OCI-LY7 (cell line): ENCODE measurements around the gene CD81. TPM values are rescaled to one million over a fixed set of nuclear protein-coding genes. Genes with fewer than 3 reads are reported as not detected.
"Not testable (repeated sequence)": the region's sequence is repeated elsewhere in the genome, so short reads cannot be mapped to it uniquely, and the experiment has no call there.

Source experiments
- BruUV-seq: library from RNA; stranded (reverse); fragments of 400-500 nt; replicated peaks from 2 replicates; lab custom pipeline; 2021; lab: Mats Ljungman, UMichigan
- CTCF ChIA-PET: fragments of 300-600 bp; sonication (Branson Sonifier 250); formaldehyde crosslinking; loops from one replicate; lab custom pipeline; 2022; ENCODE audit warnings: antibody characterized with exemption; ENCODE audit not compliant: unreplicated experiment; lab: Charles Lee
- POLR2A ChIA-PET: fragments of 300-600 bp; sonication (Branson Sonifier 250); formaldehyde crosslinking; loops from one replicate; lab custom pipeline; 2022; ENCODE audit warnings: antibody characterized with exemption; lab: Charles Lee
- DNase-seq: peaks from one replicate; pipeline ENCODE4 v3.0.0-alpha.2; 2015; ENCODE audit warnings: low spot score
- H2AFZ ChIP-seq: fragments of 200-600 bp; sonication (generic), shearing (Covaris generic); 2 replicates; pipeline ENCODE4 v1.6.1; 2014; ENCODE audit warnings: mild to moderate bottlenecking, antibody characterized with exemption, low read length, moderate library complexity
- H3K27ac ChIP-seq: fragments of 200-600 bp; sonication (generic); 2 replicates; pipeline ENCODE4 v1.5.1; 2014; ENCODE audit warnings: mixed run types, low read depth, mild to moderate bottlenecking, moderate library complexity, low read length, inconsistent platforms; ENCODE audit not compliant: poor library complexity, severe bottlenecking
- H3K36me3 ChIP-seq: fragments of 200-600 bp; sonication (generic); 2 replicates; pipeline ENCODE4 v1.6.1; 2014; ENCODE audit warnings: mild to moderate bottlenecking, antibody characterized with exemption, low read length, moderate library complexity, mixed read lengths; ENCODE audit not compliant: insufficient read depth
- H3K4me1 ChIP-seq: fragments of 200-600 bp; sonication (generic); 2 replicates; pipeline ENCODE4 v1.5.1; 2014; ENCODE audit warnings: mild to moderate bottlenecking, low read length; ENCODE audit not compliant: insufficient read depth, poor library complexity, severe bottlenecking
- H3K4me2 ChIP-seq: fragments of 200-600 bp; sonication (generic); 2 replicates; pipeline ENCODE4 v1.6.1; 2014; ENCODE audit warnings: mild to moderate bottlenecking, low read length
- H3K4me3 ChIP-seq: fragments of 200-600 bp; sonication (generic); 2 replicates; pipeline ENCODE4 v1.5.1; 2014; ENCODE audit warnings: mild to moderate bottlenecking, low read depth, low read length; ENCODE audit not compliant: poor library complexity, severe bottlenecking
- H3K79me2 ChIP-seq: fragments of 200-600 bp; sonication (generic); 2 replicates; pipeline ENCODE4 v1.6.1; 2016; ENCODE audit warnings: low read depth, mild to moderate bottlenecking, low read length, moderate library complexity, mixed read lengths; ENCODE audit not compliant: insufficient read depth
- H3K9me2 ChIP-seq: fragments of 200-600 bp; sonication (generic); 2 replicates; pipeline ENCODE4 v1.6.1; 2016; ENCODE audit warnings: mild to moderate bottlenecking, low read length, mixed read lengths; ENCODE audit not compliant: insufficient read depth
- H3K9me3 ChIP-seq: fragments of 200-600 bp; sonication (generic); 2 replicates; pipeline ENCODE4 v1.6.1; 2014; ENCODE audit warnings: mild to moderate bottlenecking, mixed run types, low read length, mixed read lengths
- H4K20me1 ChIP-seq: fragments of 200-600 bp; sonication (generic); 2 replicates; pipeline ENCODE4 v1.6.1; 2014; ENCODE audit warnings: mild to moderate bottlenecking, antibody characterized with exemption, low read length, moderate library complexity, mixed read lengths; ENCODE audit not compliant: insufficient read depth
- EZH2phosphoT487 ChIP-seq: fragments of 200-600 bp; sonication (generic); IDR thresholded peaks from 2 replicates; pipeline ENCODE4 v1.6.1; 2018; ENCODE audit warnings: low read depth, borderline replicate concordance, mild to moderate bottlenecking, mixed run types, antibody characterized with exemption, low read length, moderate library complexity, mixed read lengths
- intact Hi-C: fragments of 100-400 bp; cut with micrococcal nuclease; formaldehyde crosslinking; loops from one replicate; pipeline ENCODE4 v1.10.0; 2022; ENCODE audit not compliant: unreplicated experiment
- total RNA-seq, 2 experiments: library from RNA; depleted of rRNA in 1 of 2; stranded (reverse); fragments of >200 nt in 1 of 2; shearing (Covaris generic) in 1 of 2; gene quantifications; 2 replicates each; pipeline ENCODE4 v1.2.3, GENCODE V29; 2014 to 2022
- TF ChIP-seq, protein P1 (sequence below): fragments of 200-600 bp; sonication (generic); conservative IDR thresholded peaks from 2 replicates; pipeline ENCODE4 v1.5.1; 2014; ENCODE audit warnings: mild to moderate bottlenecking, antibody characterized with exemption, low read length, moderate library complexity, mixed read lengths

The CD81 gene
- total RNA-seq, 2 experiments from 2014 or later, result 290 to 343 TPM

DNA sequence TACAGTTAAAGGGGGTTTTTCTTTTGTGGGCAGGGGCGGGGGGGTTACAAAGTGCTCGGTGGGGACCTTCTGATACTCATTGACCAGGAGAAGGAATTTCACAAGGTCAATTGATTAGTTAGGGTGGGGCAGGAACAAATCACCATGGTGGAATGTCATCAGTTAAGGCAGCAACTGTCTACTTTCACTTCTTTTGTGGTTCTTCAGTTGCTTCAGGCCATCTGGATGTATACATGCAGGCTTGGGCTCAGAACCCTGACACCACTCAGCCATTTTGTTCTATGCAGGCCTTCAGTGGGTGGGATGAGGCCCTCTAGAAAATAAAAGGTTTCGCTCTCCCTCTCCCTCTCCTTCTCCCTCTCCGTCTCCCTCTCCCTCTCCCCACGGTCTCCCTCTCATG is 45.7 kb upstream of the CD81 start:
- no peaks in the 10 kb centered on the region for H3K9me2 ChIP-seq
- H4K20me1 ChIP-seq, result no peaks in the 10 kb centered on the region
- no peak overlapping the region for H3K27ac ChIP-seq
- H3K4me2 ChIP-seq, result no peak overlapping the region
- H3K4me3 ChIP-seq, result no peak overlapping the region
- no peaks in the 10 kb centered on the region for H3K4me1 ChIP-seq
- DNase-seq, result no peak
- no peaks in the 10 kb centered on the region for H3K36me3 ChIP-seq
- no peaks in the 10 kb centered on the region for H3K79me2 ChIP-seq
- no TSS peak for BruUV-seq
- POLR2A ChIA-PET, result no interaction called here
- H2AFZ ChIP-seq, result no peak overlapping the region
- CTCF ChIA-PET, result no interaction called here
- intact Hi-C loops, result no loop called here
- TF ChIP-seq, protein P1, sequence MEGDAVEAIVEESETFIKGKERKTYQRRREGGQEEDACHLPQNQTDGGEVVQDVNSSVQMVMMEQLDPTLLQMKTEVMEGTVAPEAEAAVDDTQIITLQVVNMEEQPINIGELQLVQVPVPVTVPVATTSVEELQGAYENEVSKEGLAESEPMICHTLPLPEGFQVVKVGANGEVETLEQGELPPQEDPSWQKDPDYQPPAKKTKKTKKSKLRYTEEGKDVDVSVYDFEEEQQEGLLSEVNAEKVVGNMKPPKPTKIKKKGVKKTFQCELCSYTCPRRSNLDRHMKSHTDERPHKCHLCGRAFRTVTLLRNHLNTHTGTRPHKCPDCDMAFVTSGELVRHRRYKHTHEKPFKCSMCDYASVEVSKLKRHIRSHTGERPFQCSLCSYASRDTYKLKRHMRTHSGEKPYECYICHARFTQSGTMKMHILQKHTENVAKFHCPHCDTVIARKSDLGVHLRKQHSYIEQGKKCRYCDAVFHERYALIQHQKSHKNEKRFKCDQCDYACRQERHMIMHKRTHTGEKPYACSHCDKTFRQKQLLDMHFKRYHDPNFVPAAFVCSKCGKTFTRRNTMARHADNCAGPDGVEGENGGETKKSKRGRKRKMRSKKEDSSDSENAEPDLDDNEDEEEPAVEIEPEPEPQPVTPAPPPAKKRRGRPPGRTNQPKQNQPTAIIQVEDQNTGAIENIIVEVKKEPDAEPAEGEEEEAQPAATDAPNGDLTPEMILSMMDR, result no peak
- no peak for TF ChIP-seq EZH2phosphoT487
- no peaks in the 10 kb centered on the region for H3K9me3 ChIP-seq

DNA sequence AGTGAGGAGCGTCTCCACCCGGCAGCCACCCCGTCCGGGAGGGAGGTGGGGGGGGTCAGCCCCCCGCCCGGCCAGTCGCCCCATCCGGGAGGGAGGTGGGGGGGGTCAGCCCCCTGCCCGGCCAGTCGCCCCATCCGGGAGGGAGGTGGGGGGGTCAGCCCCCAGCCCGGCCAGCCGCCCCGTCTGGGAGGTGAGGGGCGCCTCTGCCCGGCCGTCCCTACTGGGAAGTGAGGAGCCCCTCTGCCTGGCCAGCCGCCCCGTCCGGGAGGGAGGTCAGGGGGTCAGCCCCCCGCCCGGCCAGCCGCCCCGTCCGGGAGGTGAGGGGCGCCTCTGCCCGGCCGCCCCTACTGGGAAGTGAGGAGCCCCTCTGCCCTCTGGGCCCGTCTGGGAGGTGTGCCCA is 44.5 kb upstream of the CD81 start:
- BruUV-seq, CTCF ChIA-PET, H3K9me2 ChIP-seq, H3K79me2 ChIP-seq, H3K9me3 ChIP-seq, DNase-seq, H3K4me2 ChIP-seq, H3K27ac ChIP-seq, H4K20me1 ChIP-seq, H3K36me3 ChIP-seq, intact Hi-C loops, H2AFZ ChIP-seq, H3K4me3 ChIP-seq, POLR2A ChIA-PET, H3K4me1 ChIP-seq: not testable (repeated sequence)

DNA sequence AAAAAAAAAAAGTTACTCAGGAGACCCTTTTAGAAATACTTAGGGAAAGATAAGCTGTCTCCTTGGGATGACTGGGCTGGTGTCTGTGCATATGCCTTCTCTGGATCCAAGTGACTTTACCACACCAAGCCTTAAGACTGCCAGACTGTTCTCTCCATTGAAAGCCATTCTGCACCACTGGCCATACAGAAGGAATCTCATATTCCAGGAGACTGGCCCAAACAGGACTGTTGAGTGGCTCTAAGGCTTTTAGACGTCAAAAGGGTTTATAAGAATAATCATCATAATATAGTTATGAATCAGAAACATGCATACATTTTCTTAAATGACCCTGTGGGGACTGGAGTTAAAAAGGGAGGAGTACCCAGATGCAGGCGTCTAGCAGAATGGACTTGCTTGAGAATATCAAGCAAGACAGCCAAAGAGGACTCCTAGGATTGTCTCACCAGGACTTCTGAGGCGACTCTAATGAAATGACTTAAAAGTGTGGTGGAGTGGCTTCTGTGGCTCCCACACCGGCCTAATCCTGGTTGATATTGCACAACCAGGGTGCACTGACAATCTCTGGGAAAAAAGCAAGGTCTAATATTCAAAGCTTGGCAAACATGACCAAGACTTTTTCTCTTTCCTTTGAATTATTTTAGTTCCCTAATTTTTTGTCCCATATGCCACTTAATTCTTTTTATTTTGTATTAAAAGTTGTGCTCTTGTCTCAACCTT is 43.5 kb upstream of the CD81 start:
- H3K4me2 ChIP-seq, DNase-seq, H3K9me2 ChIP-seq, H3K9me3 ChIP-seq, POLR2A ChIA-PET, H4K20me1 ChIP-seq, H3K4me1 ChIP-seq, H3K27ac ChIP-seq, H3K4me3 ChIP-seq, H2AFZ ChIP-seq, BruUV-seq, H3K36me3 ChIP-seq, intact Hi-C loops, CTCF ChIA-PET, H3K79me2 ChIP-seq: not testable (repeated sequence)

DNA sequence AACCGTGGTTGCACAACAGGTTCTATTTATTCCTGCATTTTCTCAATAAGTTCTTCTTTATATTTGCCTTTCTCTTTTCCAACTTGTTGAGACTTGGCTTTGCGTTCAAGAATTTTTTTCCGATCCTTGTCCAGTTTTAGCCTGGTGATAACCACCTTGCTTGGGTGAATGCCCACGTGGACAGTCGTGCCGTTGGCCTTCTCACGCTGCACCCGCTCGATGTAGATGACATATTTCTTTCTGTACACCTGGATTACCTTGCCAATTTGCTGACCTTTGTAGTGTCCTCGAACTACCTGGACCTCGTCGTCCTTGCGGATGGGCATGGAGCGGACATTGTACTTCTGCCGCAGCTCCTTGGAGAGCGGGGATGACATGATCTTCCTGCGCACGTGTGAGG is 41.8 kb upstream of the CD81 start:
- intact Hi-C loops, H2AFZ ChIP-seq, H3K4me2 ChIP-seq, POLR2A ChIA-PET, H3K79me2 ChIP-seq, H3K4me1 ChIP-seq, H3K9me2 ChIP-seq, BruUV-seq, H4K20me1 ChIP-seq, H3K27ac ChIP-seq, H3K4me3 ChIP-seq, CTCF ChIA-PET, DNase-seq, H3K9me3 ChIP-seq, H3K36me3 ChIP-seq: not testable (repeated sequence)

DNA sequence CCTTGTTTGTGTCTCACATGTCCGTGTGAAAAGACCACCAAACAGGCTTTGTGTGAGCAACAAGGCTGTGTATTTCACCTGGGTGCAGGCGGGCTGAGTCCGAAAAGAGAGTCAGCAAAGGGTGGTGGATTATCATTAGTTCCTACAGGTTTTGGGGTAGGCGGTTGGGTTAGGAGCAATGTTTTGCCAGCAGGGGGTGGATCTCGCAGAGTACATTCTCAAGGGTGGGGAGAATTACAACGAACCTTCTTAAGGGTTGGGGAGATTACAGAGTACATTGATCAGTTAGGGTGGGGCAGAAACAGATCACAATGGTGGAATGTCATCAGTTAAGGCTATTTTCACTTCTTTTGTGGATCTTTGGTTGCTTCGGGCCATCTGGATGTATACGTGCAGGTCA is 38.4 kb upstream of the CD81 start:
- H2AFZ ChIP-seq, H3K36me3 ChIP-seq, H4K20me1 ChIP-seq, intact Hi-C loops, H3K4me2 ChIP-seq, BruUV-seq, POLR2A ChIA-PET, H3K27ac ChIP-seq, H3K79me2 ChIP-seq, CTCF ChIA-PET, H3K4me1 ChIP-seq, H3K9me3 ChIP-seq, H3K9me2 ChIP-seq, H3K4me3 ChIP-seq: not testable (repeated sequence)
- DNase-seq, result peak; percentile 19
